Stimulated activated CD4-positive, alpha-beta T cell treated with anti-CD3 and anti-CD28 coated beads, TNF-alpha, amount 100 ng/mL, for 1 hour (primary cell): Measurements from ENCODE around the gene KDM7A.
"Not testable (repeated sequence)": the region's sequence is repeated elsewhere in the genome, so short reads cannot be mapped to it uniquely, and the experiment has no call there.

Source experiments
- DNase-seq, 3 donors: peaks; one replicate each; pipeline ENCODE4 v3.0.0-alpha.2; 2020; ENCODE audit warnings: low read depth in 3 of 3, low spot score in 1 of 3

KDM7A gene

GRCh38 chr7:140161047-140161446, 15.7 kb downstream of the KDM7A start:
- DNase-seq: no peak

- no peak for DNase-seq
These were observed 16.5 kb downstream of the KDM7A start for GRCh38 chr7:140160308-140160707.

- no peak for DNase-seq
These were observed 17.3 kb downstream of the KDM7A start for GRCh38 chr7:140159497-140159896.

- no peak for DNase-seq
These were observed 20.2 kb downstream of the KDM7A start for GRCh38 chr7:140156460-140157080.

GRCh38 chr7:140155428-140155827, 21.4 kb downstream of the KDM7A start:
- no peak for DNase-seq

- DNase-seq: no peak
These were observed 23.1 kb downstream of the KDM7A start for GRCh38 chr7:140153666-140154161.

GRCh38 chr7:140146574-140146973, 30.2 kb downstream of the KDM7A start:
- no peak for DNase-seq

GRCh38 chr7:140145709-140146108, 31.1 kb downstream of the KDM7A start:
- no peak for DNase-seq

GRCh38 chr7:140144821-140145220, 32.0 kb downstream of the KDM7A start:
- DNase-seq: no peak

GRCh38 chr7:140143997-140144396, 32.8 kb downstream of the KDM7A start:
- DNase-seq: no peak

GRCh38 chr7:140142031-140142430, 34.8 kb downstream of the KDM7A start:
- DNase-seq: no peak

- DNase-seq: no peak
These were observed 35.5 kb downstream of the KDM7A start for GRCh38 chr7:140141256-140141655.

- no peak for DNase-seq
These were observed 39.7 kb downstream of the KDM7A start for GRCh38 chr7:140137078-140137477.

GRCh38 chr7:140136073-140136472, 40.7 kb downstream of the KDM7A start:
- DNase-seq: no peak

- DNase-seq: no peak
These were observed 42.7 kb downstream of the KDM7A start for GRCh38 chr7:140134039-140134438.

GRCh38 chr7:140127360-140128127, 49.2 kb downstream of the KDM7A start:
- DNase-seq: no peak

GRCh38 chr7:140126435-140127034, 50.2 kb downstream of the KDM7A start:
- no peak for DNase-seq

- DNase-seq: no peak
These were observed 53.8 kb downstream of the KDM7A start for GRCh38 chr7:140122965-140123364.

- no peak for DNase-seq
These were observed 55.5 kb downstream of the KDM7A start for GRCh38 chr7:140121326-140121725.

GRCh38 chr7:140114817-140115216, 62.0 kb downstream of the KDM7A start:
- not testable (repeated sequence) for DNase-seq

- DNase-seq: not testable (repeated sequence)
These were observed 68.0 kb downstream of the KDM7A start for GRCh38 chr7:140108777-140109176.

- DNase-seq: no peak
These were observed 80.3 kb downstream of the KDM7A start for GRCh38 chr7:140096459-140096858.
